ENCODE data around the gene NFATC3. TPM values are rescaled to one million over a fixed set of nuclear protein-coding genes. Genes with fewer than 3 reads are reported as not detected.

The NFATC3 gene
- 10 to 100 TPM; 40.8 to 53.5 (median 44.0) TPM for total RNA-seq
- polyA plus RNA-seq, result 10 to 100 TPM in 2 of 3 donors, 1 to 10 TPM in 1; 9.8 to 43.1 (median 17.3) TPM
- long read RNA-seq, donor 1, full-length matches to known transcripts, result 13 of 27 reads
- long read RNA-seq, donor 1, partial matches to known transcripts, result 7 of 27 reads
- long read RNA-seq, donor 1, other reads (novel, unspliced or antisense), result 7 of 27 reads
- long read RNA-seq, donor 2, full-length matches to known transcripts, result 32 of 65 reads
- long read RNA-seq, donor 2, partial matches to known transcripts, result 21 of 65 reads
- long read RNA-seq, donor 2, other reads (novel, unspliced or antisense), result 12 of 65 reads

DNA sequence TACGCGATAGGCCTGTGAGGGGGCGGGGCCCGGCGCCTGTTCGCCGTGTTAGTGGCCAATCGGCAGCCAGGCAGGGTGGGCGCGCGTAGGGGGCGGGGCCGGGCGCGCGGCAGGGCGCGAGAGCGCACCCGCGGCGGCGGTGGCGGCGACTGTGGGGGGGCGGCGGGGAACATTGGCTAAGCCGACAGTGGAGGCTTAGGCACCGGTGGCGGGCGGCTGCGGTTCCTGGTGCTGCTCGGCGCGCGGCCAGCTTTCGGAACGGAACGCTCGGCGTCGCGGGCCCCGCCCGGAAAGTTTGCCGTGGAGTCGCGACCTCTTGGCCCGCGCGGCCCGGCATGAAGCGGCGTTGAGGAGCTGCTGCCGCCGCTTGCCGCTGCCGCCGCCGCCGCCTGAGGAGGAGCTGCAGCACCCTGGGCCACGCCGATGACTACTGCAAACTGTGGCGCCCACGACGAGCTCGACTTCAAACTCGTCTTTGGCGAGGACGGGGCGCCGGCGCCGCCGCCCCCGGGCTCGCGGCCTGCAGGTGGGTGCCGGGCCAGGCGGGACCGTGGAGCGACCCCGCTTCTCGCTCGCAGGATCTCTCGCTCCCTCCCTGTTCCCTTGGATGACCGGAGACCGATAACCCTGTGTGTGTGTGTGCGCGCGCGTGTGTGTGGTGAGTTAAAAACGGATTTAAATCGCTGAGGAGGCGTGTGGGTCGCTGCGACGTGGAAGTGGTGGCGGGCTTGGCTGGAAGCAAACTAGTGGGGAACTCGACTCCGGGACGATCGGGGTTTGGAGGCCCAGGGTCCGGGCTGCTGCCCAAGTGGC lies at the start of gene NFATC3:
NFATC3 (plus strand) TSS at position 112 of the 813 bp plus-strand sequence; CDS start at position 424, 312 bp downstream.
- peaks cover 51% of the 10 kb centered on the region for H3K4me1 ChIP-seq
- H3K27ac ChIP-seq, result peak within 1 kb of the TSS; percentile 90
- intact Hi-C loops (cut with DNase I), result no loop called here
- peak within 1 kb of the TSS; percentile 87 for H3K4me3 ChIP-seq
- H3K27me3 ChIP-seq (ENCODE audit: insufficient read depth in 3 of 3, low read length in 2 of 3), result no peaks in the 10 kb centered on the region
- ATAC-seq, result peak; percentile 85 to 91 (median 88)
- 0 to 1% (median 0%) methylated on average over 70 to 104 of the region's 104 CpGs for WGBS, 3 donors
- no peaks in the 10 kb centered on the region for H3K9me3 ChIP-seq
- no peaks in the 10 kb centered on the region for H3K36me3 ChIP-seq (ENCODE audit: insufficient read depth in 1 of 2, low read depth in 1 of 2)
- peak; percentile 100 for DNase-seq
- TF ChIP-seq, protein P1, sequence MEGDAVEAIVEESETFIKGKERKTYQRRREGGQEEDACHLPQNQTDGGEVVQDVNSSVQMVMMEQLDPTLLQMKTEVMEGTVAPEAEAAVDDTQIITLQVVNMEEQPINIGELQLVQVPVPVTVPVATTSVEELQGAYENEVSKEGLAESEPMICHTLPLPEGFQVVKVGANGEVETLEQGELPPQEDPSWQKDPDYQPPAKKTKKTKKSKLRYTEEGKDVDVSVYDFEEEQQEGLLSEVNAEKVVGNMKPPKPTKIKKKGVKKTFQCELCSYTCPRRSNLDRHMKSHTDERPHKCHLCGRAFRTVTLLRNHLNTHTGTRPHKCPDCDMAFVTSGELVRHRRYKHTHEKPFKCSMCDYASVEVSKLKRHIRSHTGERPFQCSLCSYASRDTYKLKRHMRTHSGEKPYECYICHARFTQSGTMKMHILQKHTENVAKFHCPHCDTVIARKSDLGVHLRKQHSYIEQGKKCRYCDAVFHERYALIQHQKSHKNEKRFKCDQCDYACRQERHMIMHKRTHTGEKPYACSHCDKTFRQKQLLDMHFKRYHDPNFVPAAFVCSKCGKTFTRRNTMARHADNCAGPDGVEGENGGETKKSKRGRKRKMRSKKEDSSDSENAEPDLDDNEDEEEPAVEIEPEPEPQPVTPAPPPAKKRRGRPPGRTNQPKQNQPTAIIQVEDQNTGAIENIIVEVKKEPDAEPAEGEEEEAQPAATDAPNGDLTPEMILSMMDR (IDR thresholded peaks at IDR 0.05), result peak; percentile 8

- Histone ChIP-seq H3K27me3 (ENCODE audit: insufficient read depth in 3 of 3, low read length in 2 of 3) (no peaks in the 10 kb centered on the region), H3K9me3 (no peaks in the 10 kb centered on the region), H3K27ac (peak overlapping the region; percentile 24), H3K36me3 (ENCODE audit: insufficient read depth in 1 of 2, low read depth in 1 of 2) (peaks cover 0 to 5% of the 10 kb centered on the region in 2 donors), H3K4me3 (no peak overlapping the region), H3K4me1 (peaks cover 8% of the 10 kb centered on the region)
- DNase-seq (no peak), ATAC-seq (peak in 3 of 4 donors; percentile 52 to 78 (median 58))
- TF ChIP-seq, protein P1 (IDR thresholded peaks at IDR 0.05), result no peak
- intact Hi-C loops (cut with DNase I), result no loop called here
- WGBS, 3 donors, result 40 to 51% (median 40%) methylated on average over 9 of the region's 9 CpGs
Observed at GRCh38 chr16:68037841-68038597, 47.2 kb upstream of the NFATC3 start.

DNA sequence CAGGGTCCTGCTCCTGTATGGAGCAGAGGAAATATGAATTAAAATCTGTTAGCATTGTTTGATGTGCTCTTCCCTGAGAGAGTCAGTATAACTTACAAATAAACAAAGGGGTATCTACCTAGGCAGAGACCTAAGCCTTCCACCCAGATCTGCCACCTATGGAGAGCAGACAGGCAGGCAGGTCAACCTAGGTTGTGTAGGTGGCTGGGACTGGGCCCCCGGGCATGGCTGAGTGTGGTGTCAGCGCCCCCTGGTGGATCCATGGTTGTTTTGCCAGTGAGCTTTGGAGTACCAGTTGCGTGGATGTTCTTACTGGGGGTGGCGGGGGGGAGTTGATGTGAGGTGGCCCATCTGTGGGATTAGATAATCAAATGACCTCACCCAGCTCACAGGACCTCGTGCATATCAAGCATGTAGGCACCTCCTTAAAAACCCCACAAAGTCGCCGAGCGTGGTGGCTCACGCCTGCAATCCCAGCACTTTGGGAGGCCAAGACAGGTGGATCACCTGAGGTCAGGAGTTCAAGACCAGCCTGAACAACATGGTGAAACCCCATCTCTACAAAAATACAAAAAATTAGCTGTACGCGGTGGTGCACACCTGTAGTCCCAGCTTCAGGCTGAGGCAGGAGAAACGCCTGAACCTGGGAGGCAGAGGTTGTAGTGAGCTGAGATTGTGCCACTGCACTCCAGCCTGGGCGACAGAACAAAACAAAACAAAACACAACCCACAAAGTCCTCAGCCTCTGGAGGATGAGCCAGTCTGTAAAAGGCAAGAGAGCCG lies 44.5 kb upstream of the NFATC3 start:
- DNase-seq (peak; percentile 80 to 91), ATAC-seq (peak; percentile 92 to 95 (median 94))
- intact Hi-C loops (cut with DNase I), result loop anchor here (2.0 to 10.0 kb wide), 8 partner anchors 48 to 366 kb away; partner anchors contain the start of gene NRN1L (in 1 of the 2)
- Histone ChIP-seq H3K27me3 (ENCODE audit: insufficient read depth in 3 of 3, low read length in 2 of 3) (no peaks in the 10 kb centered on the region), H3K36me3 (ENCODE audit: insufficient read depth in 1 of 2, low read depth in 1 of 2) (peaks cover 0 to 5% of the 10 kb centered on the region in 2 donors), H3K4me3 (no peak overlapping the region), H3K4me1 (peaks cover 4% of the 10 kb centered on the region), H3K9me3 (no peaks in the 10 kb centered on the region), H3K27ac (no peak overlapping the region)
- TF ChIP-seq, protein P1 (IDR thresholded peaks at IDR 0.05), result peak; percentile 80
- WGBS, 3 donors, result 63 to 68% (median 65%) methylated on average over 14 of the region's 14 CpGs

DNA sequence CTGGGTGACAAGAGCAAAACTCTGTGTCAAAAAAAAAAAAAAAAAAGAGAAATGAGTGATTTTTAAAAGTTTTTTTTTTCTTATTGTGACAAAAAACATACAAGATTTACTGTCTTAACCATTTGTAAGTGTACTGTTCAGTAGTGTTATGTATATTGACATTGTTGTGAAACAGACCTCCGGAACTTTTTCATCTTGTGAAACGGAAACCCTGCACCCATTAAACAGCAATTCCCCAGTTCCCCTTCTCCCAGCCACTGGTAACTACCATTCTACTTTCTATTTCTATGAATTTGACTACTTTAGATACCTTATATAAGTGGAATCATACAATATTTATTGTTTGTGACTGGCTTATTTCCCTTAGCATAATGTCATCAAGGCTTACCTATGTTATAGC lies 43.4 kb upstream of the NFATC3 start:
- intact Hi-C loops (cut with DNase I), result loop anchor here (2.0 to 10.0 kb wide), 8 partner anchors 49 to 367 kb away; partner anchors contain the start of gene NRN1L (in 1 of the 2)
- no peak for ATAC-seq
- WGBS, 3 donors, result 90 to 98% (median 97%) methylated on average over 2 of the region's 2 CpGs

More for the DNA sequence above, 43.4 kb upstream of the NFATC3 start:
- Histone ChIP-seq H3K4me1 (peaks cover 4% of the 10 kb centered on the region), H3K27ac (no peak overlapping the region), H3K9me3 (no peaks in the 10 kb centered on the region), H3K27me3 (ENCODE audit: insufficient read depth in 3 of 3, low read length in 2 of 3) (no peaks in the 10 kb centered on the region), H3K4me3 (no peak overlapping the region), H3K36me3 (ENCODE audit: insufficient read depth in 1 of 2, low read depth in 1 of 2) (peaks cover 0 to 5% of the 10 kb centered on the region in 2 donors)
- TF ChIP-seq, protein P1 (IDR thresholded peaks at IDR 0.05), result no peak
- DNase-seq, result no peak

Measured in psoas muscle (tissue), 8 donors.